Transverse colon (tissue), 4 donors: ENCODE data around the gene EEFSEC. TPM values are rescaled to one million over a fixed set of nuclear protein-coding genes. Genes with fewer than 3 reads are reported as not detected.

Experiments
- DNase-seq: peaks from one replicate; pipeline ENCODE4 v3.0.0-alpha.2; 2019
- H3K27ac ChIP-seq, 4 donors: fragments of 200-600 bp; sonication (generic); 2 replicates each; pipeline ENCODE4 v1.5.1; 2016 to 2018; ENCODE audit warnings: inconsistent platforms in 4 of 4
- H3K27me3 ChIP-seq: fragments of 200-600 bp; sonication (generic); 2 replicates; pipeline ENCODE4 v1.5.1; 2017; ENCODE audit warnings: inconsistent platforms
- H3K36me3 ChIP-seq, 4 donors: fragments of 200-600 bp; sonication (generic); 2 replicates each; pipeline ENCODE4 v1.5.1; 2017 to 2019; ENCODE audit warnings: inconsistent platforms in 4 of 4
- H3K4me1 ChIP-seq, 4 donors: fragments of 200-600 bp; sonication (generic); 2 replicates each; pipeline ENCODE4 v1.5.1; 2017 to 2020; ENCODE audit warnings: inconsistent platforms in 4 of 4
- H3K4me3 ChIP-seq, 4 donors: fragments of 200-600 bp; sonication (generic); 1 replicate in 1 of 4; 2 replicates in 3 of 4; pipeline versions ENCODE4 v1.5.1 to v1.6.1; 2017 to 2019; ENCODE audit warnings: inconsistent platforms in 4 of 4
- H3K9me3 ChIP-seq, 2 donors: fragments of 200-600 bp; sonication (generic); 2 replicates each; pipeline ENCODE4 v1.5.1; 2017 to 2019; ENCODE audit warnings: inconsistent platforms in 2 of 2
- EP300 ChIP-seq: sonication (generic); formaldehyde crosslinking; IDR thresholded peaks from one replicate; pipeline ENCODE4 v1.6.1; 2017; ENCODE audit warnings: antibody characterized with exemption, low read depth
- POLR2A ChIP-seq: fragments of 450-650 bp; IDR thresholded peaks from one replicate; pipeline ENCODE4 v1.6.1; 2016; ENCODE audit warnings: antibody characterized with exemption, mild to moderate bottlenecking, moderate library complexity
- POLR2AphosphoS5 ChIP-seq, 3 donors: sonication (generic); formaldehyde crosslinking; IDR thresholded peaks; one replicate each; pipeline ENCODE4 v1.6.1; 2016; ENCODE audit warnings: antibody characterized with exemption in 3 of 3
- WGBS, 2 donors: methylation state at CpG; one replicate each; pipeline ENCODE4 v1.1.5; 2018; ENCODE audit warnings: low coverage in 1 of 2; 5-methylcytosine and 5-hydroxymethylcytosine counted together
- in situ Hi-C, 4 donors: fragments of 200-750 bp; cut with MboI; loops; one replicate each; pipeline versions ENCODE4 v1.15.0 to v1.15.1; 2017; ENCODE audit warnings: low sequenced_read_pairs in 3 of 4, low pct_ligation_motif_present in 1 of 4, low pct_unique_long_range_greater_than_20kb in 1 of 4
- intact Hi-C: fragments of 100-400 bp; cut with DNase I; formaldehyde crosslinking; loops from one replicate; pipeline ENCODE4 v1.15.1; 2023; ENCODE audit warnings: low total_unique reads
- total RNA-seq, 4 donors: library from RNA; depleted of rRNA; stranded (reverse); fragments of >200 nt; gene quantifications; one replicate each; pipeline ENCODE4 v1.1.0, GENCODE V29; 2016
- TF ChIP-seq, protein P1 (sequence below), 5 experiments: fragments of 200-600 bp in 3 of 5; fragments of 450-650 bp in 2 of 5; sonication (generic) in 3 of 5; IDR thresholded peaks; 1 replicate in 2 of 5; 2 replicates in 3 of 5; pipeline ENCODE4 v1.5.1; 2016 to 2017; ENCODE audit warnings: antibody characterized with exemption in 5 of 5, inconsistent platforms in 3 of 5, mild to moderate bottlenecking in 2 of 5, moderate library complexity in 1 of 5

The EEFSEC gene
- total RNA-seq, 4 donors from 2014 or later, result 10.3 to 16.8 (median 14.2) TPM

DNA sequence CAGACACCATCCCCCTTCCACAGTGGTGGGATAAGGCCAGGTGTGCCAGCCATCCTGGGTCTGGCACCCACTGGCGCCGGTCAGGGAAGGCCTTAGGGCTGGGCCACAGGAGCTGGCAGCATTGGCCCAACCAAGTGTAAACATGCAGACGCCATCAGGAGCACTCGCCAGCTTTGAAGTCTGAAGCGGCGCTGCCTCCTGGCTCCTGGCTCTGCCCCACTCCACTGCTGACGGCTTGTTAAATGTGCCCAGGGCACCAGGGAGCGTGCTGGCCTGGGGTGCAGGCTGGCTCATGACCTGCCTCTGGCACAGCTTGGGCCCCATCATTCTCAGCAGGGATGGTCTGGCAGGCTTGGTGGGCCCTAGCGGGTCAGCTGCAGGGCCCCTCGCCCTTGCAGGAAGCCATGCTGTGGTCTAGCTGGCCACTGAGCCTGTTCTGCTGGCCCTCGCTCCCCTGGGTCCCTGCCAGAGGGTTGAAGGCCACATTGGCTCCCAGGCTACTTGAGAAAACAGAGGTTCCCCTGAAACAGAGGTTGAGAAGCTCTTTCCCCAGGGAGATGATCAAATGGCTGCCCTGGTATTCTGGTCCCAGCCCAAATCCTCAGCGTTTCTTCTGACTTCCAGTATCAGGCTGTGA is 196.8 kb downstream of the EEFSEC start:
- intact Hi-C loops (no loop called here), in situ Hi-C loops (no loop called here)
- 92% methylated on average over 8 of the region's 12 CpGs; no CpG with 5 or more reads in 1 of the 2 donors for WGBS, 2 donors
- H3K4me3 ChIP-seq, result no peak overlapping the region
- TF ChIP-seq POLR2AphosphoS5 (IDR thresholded peaks at IDR 0.05) (no peak), POLR2A (no peak), EP300 (no peak)
- TF ChIP-seq, protein P1, sequence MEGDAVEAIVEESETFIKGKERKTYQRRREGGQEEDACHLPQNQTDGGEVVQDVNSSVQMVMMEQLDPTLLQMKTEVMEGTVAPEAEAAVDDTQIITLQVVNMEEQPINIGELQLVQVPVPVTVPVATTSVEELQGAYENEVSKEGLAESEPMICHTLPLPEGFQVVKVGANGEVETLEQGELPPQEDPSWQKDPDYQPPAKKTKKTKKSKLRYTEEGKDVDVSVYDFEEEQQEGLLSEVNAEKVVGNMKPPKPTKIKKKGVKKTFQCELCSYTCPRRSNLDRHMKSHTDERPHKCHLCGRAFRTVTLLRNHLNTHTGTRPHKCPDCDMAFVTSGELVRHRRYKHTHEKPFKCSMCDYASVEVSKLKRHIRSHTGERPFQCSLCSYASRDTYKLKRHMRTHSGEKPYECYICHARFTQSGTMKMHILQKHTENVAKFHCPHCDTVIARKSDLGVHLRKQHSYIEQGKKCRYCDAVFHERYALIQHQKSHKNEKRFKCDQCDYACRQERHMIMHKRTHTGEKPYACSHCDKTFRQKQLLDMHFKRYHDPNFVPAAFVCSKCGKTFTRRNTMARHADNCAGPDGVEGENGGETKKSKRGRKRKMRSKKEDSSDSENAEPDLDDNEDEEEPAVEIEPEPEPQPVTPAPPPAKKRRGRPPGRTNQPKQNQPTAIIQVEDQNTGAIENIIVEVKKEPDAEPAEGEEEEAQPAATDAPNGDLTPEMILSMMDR (IDR thresholded peaks at IDR 0.05), result no peak
- no peak overlapping the region for H3K27ac ChIP-seq
- H3K9me3 ChIP-seq, result no peaks in the 10 kb centered on the region
- no peaks in the 10 kb centered on the region for H3K27me3 ChIP-seq
- H3K36me3 ChIP-seq, result no peaks in the 10 kb centered on the region
- H3K4me1 ChIP-seq, result peaks cover 0 to 15% (median 12%) of the 10 kb centered on the region in 4 donors
- no peak for DNase-seq

DNA sequence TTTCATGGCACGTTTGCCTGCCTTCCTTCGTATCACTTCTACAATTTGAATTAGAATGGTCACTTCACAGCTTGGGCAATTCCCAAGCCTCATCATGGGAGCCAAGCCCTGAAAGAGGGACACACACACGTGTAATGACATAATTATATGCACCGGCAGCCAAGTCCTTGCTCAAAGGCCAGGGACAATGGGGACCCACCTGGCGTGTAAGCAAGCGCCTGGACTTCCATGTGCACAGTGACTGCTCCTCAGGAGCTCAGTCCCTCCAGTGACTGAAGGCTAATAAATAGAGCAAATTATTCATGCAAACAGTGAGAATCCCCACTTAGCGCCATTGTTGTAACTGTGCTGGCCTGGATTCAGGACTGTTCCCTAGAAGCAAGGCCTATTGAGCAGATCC is 198.3 kb downstream of the EEFSEC start:
- Histone ChIP-seq H3K4me1 (peaks cover 0 to 17% (median 14%) of the 10 kb centered on the region in 4 donors), H3K27me3 (no peaks in the 10 kb centered on the region), H3K27ac (no peak overlapping the region), H3K9me3 (no peaks in the 10 kb centered on the region), H3K36me3 (no peaks in the 10 kb centered on the region), H3K4me3 (no peak overlapping the region)
- in situ Hi-C loops (no loop called here), intact Hi-C loops (no loop called here)
- TF ChIP-seq POLR2A (no peak), EP300 (no peak), POLR2AphosphoS5 (IDR thresholded peaks at IDR 0.05) (no peak)
- TF ChIP-seq, protein P1 (IDR thresholded peaks at IDR 0.05), result no peak
- DNase-seq, result no peak
- 92 to 94% methylated on average over 7 of the region's 7 CpGs for WGBS, 2 donors

DNA sequence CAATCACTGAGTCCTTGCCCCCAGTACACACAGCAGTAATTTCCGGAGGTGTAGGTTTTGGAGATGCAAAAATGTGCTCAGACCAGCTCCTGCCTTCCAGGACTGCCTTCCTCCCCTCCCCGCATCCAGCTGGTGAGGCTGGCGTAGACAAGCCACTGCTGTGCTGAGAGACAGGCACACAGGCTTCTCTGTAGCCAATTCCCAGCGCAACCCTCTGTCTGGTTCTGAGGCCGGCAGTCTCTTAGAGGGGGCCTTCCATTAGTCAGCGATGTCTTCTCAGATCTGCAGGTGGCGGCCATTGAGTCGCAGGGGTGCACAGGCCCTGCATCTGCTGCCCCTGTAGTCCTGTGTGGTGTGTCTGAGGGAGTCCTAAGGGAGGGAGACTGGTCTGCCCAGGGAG is 199.0 kb downstream of the EEFSEC start:
- peaks cover 0 to 17% (median 14%) of the 10 kb centered on the region in 4 donors for H3K4me1 ChIP-seq
- in situ Hi-C loops (no loop called here), intact Hi-C loops (no loop called here)
- H3K27ac ChIP-seq, result no peak overlapping the region
- H3K4me3 ChIP-seq, result no peak overlapping the region
- no peaks in the 10 kb centered on the region for H3K36me3 ChIP-seq
- H3K27me3 ChIP-seq, result no peaks in the 10 kb centered on the region
- TF ChIP-seq POLR2A (no peak), POLR2AphosphoS5 (IDR thresholded peaks at IDR 0.05) (no peak), EP300 (no peak)
- TF ChIP-seq, protein P1 (IDR thresholded peaks at IDR 0.05), result no peak
- DNase-seq, result no peak
- H3K9me3 ChIP-seq, result no peaks in the 10 kb centered on the region
- 96% methylated on average over 6 of the region's 8 CpGs; no CpG with 5 or more reads in 1 of the 2 donors for WGBS, 2 donors

DNA sequence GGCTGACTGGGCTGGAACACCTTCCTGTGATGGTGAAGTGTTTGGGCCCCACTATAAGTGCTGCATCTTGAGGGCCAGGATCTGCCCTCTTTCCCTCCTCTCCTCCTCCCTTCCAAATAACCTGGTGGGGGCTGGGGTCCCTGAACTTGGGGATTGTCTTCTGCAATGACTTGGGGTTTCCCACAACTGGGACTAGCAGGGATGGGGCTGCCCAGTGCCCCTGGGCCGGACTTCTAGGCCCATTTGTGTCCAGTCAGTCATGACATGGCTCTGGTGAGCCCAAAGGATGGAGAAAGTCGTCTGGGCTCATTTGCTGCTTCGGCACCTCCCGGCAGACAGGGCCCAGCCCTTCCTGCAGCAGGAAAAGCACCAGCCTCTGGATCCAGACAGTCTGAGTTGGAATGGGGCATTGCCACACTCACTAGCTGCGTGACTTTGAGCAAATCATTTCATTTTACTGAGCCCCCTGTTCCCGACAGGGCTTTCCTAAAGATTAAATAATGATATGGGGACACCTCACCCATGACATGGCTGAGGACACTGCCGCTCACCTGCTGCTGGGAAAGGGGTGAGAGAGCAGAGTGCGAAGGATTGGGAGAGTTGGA is 200.2 kb downstream of the EEFSEC start:
- in situ Hi-C loops, result no loop called here
- DNase-seq, result no peak

More for the DNA sequence above, 200.2 kb downstream of the EEFSEC start:
- 89% methylated on average over 8 of the region's 8 CpGs; no CpG with 5 or more reads in 1 of the 2 donors for WGBS, 2 donors
- Histone ChIP-seq H3K27ac (no peak overlapping the region), H3K4me3 (no peak overlapping the region), H3K36me3 (no peaks in the 10 kb centered on the region), H3K9me3 (no peaks in the 10 kb centered on the region), H3K4me1 (peaks cover 0 to 17% (median 14%) of the 10 kb centered on the region in 4 donors), H3K27me3 (no peaks in the 10 kb centered on the region)
- TF ChIP-seq EP300 (no peak), POLR2A (no peak), POLR2AphosphoS5 (IDR thresholded peaks at IDR 0.05) (no peak)
- TF ChIP-seq, protein P1 (IDR thresholded peaks at IDR 0.05), result no peak
- intact Hi-C loops, result no loop called here
